Adrenal gland (tissue), 5 donors: ENCODE measurements around the gene NCKAP5.

Source experiments
- CTCF ChIP-seq, 6 experiments: fragments of 450-650 bp in 4 of 6; fragments of 200-600 bp in 2 of 6; sonication (generic) in 1 of 6; IDR thresholded peaks; 1 replicate in 5 of 6; 2 replicates in 1 of 6; pipeline versions ENCODE4 v1.5.1 to v1.8.0; 2016 to 2021; ENCODE audit warnings: antibody characterized with exemption in 6 of 6, mild to moderate bottlenecking in 2 of 6, moderate library complexity in 1 of 6
- POLR2A ChIP-seq, 2 donors: fragments of 450-650 bp; IDR thresholded peaks; one replicate each; pipeline ENCODE4 v1.6.1; 2017; ENCODE audit warnings: antibody characterized with exemption in 2 of 2, mild to moderate bottlenecking in 2 of 2, moderate library complexity in 1 of 2
- donor health status: DM: no; HTN: no; CAD: no.

GRCh38 chr2:133004623-133005022, 563.6 kb downstream of the NCKAP5 start:
- TF ChIP-seq CTCF (IDR thresholded peaks at IDR 0.05) = no peak
- no peak for TF ChIP-seq POLR2A (IDR thresholded peaks at IDR 0.05)
